HG03175 (cell line): ENCODE results near the gene IQGAP2.

Source experiments
- ATAC-seq: cut with Tn5 transposase; IDR thresholded peaks from one replicate; pipeline ENCODE4 v1.9.1; 2021; ENCODE audit warnings: mild to moderate bottlenecking, moderate library complexity; ENCODE audit not compliant: unreplicated experiment

The IQGAP2 gene

GRCh38 chr5:76449606-76450005 lies 46.5 kb downstream of the IQGAP2 start:
- ATAC-seq: no peak

- no peak for ATAC-seq
Measured at GRCh38 chr5:76450054-76450453, 47.0 kb downstream of the IQGAP2 start.

GRCh38 chr5:76451031-76451701 lies 48.1 kb downstream of the IQGAP2 start:
- no peak for ATAC-seq

- no peak for ATAC-seq
Measured at GRCh38 chr5:76455531-76456133, 52.5 kb downstream of the IQGAP2 start.

GRCh38 chr5:76456258-76456657 lies 53.2 kb downstream of the IQGAP2 start:
- no peak for ATAC-seq

GRCh38 chr5:76457674-76458485 lies 54.8 kb downstream of the IQGAP2 start:
- ATAC-seq: no peak

GRCh38 chr5:76458486-76458830 lies 55.4 kb downstream of the IQGAP2 start:
- ATAC-seq: no peak

- no peak for ATAC-seq
Measured at GRCh38 chr5:76460104-76460503, 57.0 kb downstream of the IQGAP2 start.

GRCh38 chr5:76462097-76462667 lies 59.1 kb downstream of the IQGAP2 start:
- ATAC-seq: no peak

GRCh38 chr5:76467216-76467615 lies 64.1 kb downstream of the IQGAP2 start:
- ATAC-seq: no peak

- ATAC-seq: no peak
Measured at GRCh38 chr5:76468635-76469425, 65.7 kb downstream of the IQGAP2 start.

- ATAC-seq: no peak
Measured at GRCh38 chr5:76469656-76470290, 66.7 kb downstream of the IQGAP2 start.

- no peak for ATAC-seq
Measured at GRCh38 chr5:76470976-76471375, 67.9 kb downstream of the IQGAP2 start.

GRCh38 chr5:76471406-76471805 lies 68.3 kb downstream of the IQGAP2 start:
- no peak for ATAC-seq

GRCh38 chr5:76471987-76472334 lies 68.9 kb downstream of the IQGAP2 start:
- ATAC-seq: no peak

GRCh38 chr5:76472335-76473008 lies 69.4 kb downstream of the IQGAP2 start:
- ATAC-seq: no peak

- no peak for ATAC-seq
Measured at GRCh38 chr5:76473009-76473336, 69.9 kb downstream of the IQGAP2 start.

GRCh38 chr5:76473661-76474060 lies 70.6 kb downstream of the IQGAP2 start:
- peak; percentile 61 for ATAC-seq

- no peak for ATAC-seq
Measured at GRCh38 chr5:76474377-76474776, 71.3 kb downstream of the IQGAP2 start.

GRCh38 chr5:76475385-76475784 lies 72.3 kb downstream of the IQGAP2 start:
- ATAC-seq: no peak
